Endothelial cell of hepatic sinusoid (primary cell): ENCODE results near the gene FRK.
"Not testable (repeated sequence)": the region's sequence is repeated elsewhere in the genome, so short reads cannot be mapped to it uniquely, and the experiment has no call there.

Source experiments
- in situ Hi-C: cut with HindIII; loops from 2 replicates; pipeline ENCODE4 v1.10.0; 2017; ENCODE audit warnings: low sequenced_read_pairs

The FRK gene

GRCh38 chr6:115894426-115894992 is 166.2 kb downstream of the FRK start:
- in situ Hi-C loops = no loop called here

DNA sequence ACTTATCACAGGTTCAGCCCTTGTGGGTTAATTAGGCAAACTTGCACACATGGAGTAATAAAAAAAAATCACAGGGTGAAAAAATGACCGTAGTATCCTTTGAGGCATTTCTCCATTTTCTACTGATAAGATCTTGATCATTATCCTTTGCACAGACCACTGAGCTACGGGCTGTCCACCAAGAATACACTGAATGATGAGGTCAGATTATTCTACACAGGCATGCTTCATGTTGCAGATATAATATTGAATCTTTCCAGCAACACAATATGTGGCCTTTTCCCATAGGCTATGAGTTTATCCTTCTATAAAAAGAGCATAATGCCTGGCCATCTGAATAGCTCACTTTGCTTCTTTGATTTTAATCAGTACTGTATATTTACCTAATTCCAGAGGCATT is 168.9 kb downstream of the FRK start:
- in situ Hi-C loops = no loop called here

DNA sequence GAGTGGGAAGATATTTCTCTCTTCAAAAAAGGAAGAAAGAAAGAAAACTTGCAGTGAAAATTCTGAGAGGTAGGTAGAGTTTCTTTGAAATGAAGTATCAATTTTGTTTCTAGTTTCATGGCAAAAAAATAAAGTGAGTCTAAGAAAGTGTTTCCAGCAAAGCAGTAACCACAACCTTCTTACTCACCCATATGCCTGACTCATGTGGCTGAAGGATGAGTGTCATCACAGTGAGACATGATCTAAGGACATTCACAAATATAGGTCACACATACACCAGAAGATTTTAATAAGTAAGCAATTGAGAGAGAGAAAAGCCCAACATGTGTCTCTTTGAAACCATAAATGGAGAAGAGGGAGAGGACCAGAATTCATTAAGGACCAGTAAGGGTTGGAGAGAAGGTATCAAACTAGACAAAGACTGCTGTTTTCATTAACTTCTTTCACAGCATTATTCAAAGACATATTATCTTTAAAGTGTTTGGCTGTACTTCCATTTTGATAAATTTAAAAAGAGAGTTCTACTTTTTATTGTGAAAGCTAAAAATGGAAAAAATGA is 169.5 kb downstream of the FRK start:
- in situ Hi-C loops = no loop called here

DNA sequence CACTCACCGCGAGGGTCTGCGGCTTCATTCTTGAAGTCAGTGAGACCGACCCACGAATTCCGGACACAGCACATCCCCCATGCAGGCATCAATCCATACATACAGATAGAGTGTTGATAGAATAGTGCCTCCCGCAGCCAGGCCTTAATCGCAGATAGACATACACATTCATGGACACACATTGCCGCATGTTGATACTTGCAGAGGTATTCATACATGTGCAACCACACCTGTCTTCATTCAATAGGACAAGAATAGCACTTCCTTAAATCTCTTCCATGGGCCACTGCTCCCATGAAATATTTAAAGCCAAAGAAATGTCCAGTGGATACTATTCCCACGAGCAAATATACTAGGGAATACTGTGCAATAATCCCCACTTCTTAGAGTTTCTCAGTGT is 170.5 kb downstream of the FRK start:
- in situ Hi-C loops = no loop called here

GRCh38 chr6:115888687-115889470 is 171.8 kb downstream of the FRK start:
- in situ Hi-C loops = not testable (repeated sequence)

- in situ Hi-C loops = no loop called here
Observed at GRCh38 chr6:115887891-115888290, 172.8 kb downstream of the FRK start.

DNA sequence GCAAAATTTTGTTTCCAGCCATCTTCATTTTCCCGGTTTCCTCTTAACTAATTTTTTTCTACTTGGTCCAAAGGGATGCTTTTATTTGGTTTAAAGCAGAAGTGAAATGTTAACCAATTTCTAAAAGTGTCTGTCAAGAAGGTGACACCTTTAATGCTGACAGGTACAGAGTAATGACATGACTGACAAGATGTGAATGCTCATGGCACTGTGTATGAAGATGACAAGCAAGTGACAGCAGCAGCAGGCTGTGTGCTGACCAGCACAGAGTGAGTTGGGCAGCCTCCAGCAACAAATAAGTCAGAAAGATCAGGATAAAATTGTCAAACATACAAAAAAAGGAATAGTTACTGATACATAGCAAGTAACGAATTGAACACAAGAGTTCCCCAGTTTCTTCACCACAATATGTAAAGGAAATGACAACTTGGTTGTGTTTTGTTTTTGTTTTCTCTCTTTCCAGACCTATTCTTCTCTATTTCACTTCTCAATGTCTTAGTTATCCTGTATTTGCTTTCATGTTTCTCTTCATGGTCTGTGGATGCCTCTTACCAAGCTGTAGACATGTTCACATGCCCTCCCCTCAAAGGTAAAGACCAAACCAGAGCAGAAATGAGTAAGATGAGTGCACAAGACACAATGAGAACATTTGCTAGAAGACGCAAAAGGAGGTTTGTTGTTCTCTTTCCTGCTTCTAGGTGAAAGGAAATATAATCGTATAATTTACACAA is 174.9 kb downstream of the FRK start:
- in situ Hi-C loops = no loop called here

DNA sequence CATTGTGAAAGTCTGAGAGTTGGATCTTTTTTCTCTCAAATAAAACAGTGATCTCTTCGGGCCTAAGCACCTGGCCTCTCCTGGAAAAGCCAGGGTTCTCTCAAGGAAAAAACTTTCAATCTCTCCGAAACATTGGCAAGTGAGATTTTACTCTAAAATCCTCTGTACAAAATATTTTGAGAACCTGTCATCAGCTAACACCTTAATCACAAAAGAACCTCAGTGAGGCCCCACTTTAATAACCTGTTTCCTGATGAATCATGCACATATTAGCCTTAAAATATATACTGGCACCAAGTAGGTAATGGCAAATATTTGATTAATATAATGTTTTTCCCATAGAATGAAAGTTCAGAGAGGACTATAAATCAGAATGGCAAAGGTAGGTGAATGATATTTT is 177.9 kb downstream of the FRK start:
- in situ Hi-C loops = no loop called here

GRCh38 chr6:115882174-115882573 is 178.5 kb downstream of the FRK start:
- in situ Hi-C loops = no loop called here
